HG03457 (cell line): Measurements from ENCODE around the gene ANP32A.

ENCODE experiments used
- ATAC-seq: cut with Tn5 transposase; IDR thresholded peaks from one replicate; pipeline ENCODE4 v1.9.1; 2021; ENCODE audit warnings: moderate number of reproducible peaks; ENCODE audit not compliant: unreplicated experiment

The ANP32A gene

GRCh38 chr15:68783226-68784058 is 37.3 kb downstream of the ANP32A start:
- ATAC-seq = no peak

DNA sequence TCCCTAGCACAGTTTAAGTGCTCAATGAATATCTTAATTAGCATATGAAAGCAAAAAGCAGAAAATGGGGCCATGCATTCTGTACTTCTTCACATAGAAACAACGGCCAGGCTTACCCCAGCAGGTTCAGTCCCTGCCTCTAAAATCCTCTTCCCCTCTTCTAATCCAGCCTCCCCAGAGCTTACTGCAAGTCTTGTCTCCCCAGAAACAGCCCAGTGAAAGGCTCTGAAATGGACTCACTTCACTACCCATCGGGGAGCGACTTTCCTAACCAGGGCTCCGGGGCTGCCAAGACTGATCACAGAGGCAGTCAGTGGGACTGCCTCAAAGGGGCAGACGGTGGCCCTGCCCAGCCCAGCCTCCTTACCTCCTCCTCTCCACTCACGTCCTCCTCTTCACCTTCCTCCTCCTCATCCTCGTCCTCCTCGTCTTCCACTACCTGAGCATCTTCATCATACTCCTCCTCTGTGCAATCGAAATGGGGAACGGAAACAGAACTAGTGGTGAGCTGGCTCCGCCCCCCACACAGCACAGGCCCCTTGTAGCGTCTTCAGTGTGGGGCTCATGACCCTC is 38.0 kb downstream of the ANP32A start:
- ATAC-seq = no peak

DNA sequence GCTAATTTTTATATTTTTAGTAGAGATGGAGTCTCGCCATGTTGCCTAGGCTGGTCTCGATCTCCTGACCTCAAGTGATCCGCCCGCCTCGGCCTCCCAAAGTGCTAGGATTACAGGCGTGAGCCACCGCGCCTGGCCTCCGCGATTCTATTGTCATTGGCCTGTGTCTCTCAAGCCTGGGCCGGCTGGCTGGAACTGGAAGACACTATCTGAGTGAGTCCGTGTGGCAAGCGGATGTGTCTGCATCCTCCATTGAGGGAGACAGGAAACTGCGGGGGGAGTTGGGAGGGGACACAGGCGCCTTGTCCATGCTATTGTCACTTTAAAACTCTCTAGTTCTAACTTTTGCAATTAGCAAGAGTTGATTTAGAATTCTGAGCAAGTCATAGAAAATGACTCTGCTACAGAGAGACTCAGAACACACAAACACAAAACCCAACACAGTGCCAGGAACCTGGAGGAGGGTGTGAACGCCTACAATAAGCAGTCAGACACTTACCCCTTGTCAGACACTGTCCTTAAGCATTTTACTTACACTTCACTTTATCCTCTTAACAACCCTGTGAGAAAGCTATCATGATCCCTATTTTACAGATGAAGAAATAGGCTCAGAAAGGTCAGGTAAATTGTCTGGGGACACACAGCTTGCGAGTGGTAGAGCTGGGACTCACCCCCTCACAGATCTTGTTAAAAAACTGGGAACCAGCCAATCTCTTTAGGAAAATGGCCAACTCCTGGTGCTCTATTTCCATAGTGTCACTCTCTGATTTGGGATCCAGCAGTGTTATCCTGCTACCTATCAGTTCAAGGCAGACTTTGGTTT is 38.7 kb downstream of the ANP32A start:
- ATAC-seq = no peak

GRCh38 chr15:68781217-68781616 is 39.5 kb downstream of the ANP32A start:
- ATAC-seq = no peak

DNA sequence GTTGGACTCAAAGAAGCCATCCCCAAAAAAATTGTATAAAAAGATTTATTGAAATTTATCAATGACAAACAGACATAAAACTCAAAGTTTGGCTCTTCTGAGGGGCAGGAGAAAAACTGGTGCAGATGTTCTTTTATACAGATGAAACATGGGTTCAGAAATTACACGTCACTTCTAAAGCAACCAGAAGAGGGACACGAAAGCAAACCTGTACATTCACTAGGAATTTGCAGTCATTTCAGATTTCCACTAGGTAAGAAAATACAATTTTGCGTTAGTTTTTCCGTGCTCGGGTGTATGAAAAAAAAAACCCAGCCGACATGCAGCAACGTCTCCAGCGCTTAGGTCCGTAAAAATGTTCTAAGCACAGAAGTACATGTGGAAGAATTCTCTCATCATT is 41.8 kb downstream of the ANP32A start:
- no peak for ATAC-seq

GRCh38 chr15:68776477-68777270 is 44.0 kb downstream of the ANP32A start:
- ATAC-seq = no peak

- ATAC-seq = no peak
Measured at GRCh38 chr15:68775671-68776476, 44.8 kb downstream of the ANP32A start.

GRCh38 chr15:68775236-68775577 is 45.5 kb downstream of the ANP32A start:
- ATAC-seq = no peak

GRCh38 chr15:68774521-68775235 is 46.0 kb downstream of the ANP32A start:
- no peak for ATAC-seq

- no peak for ATAC-seq
Measured at GRCh38 chr15:68774120-68774519, 46.6 kb downstream of the ANP32A start.

DNA sequence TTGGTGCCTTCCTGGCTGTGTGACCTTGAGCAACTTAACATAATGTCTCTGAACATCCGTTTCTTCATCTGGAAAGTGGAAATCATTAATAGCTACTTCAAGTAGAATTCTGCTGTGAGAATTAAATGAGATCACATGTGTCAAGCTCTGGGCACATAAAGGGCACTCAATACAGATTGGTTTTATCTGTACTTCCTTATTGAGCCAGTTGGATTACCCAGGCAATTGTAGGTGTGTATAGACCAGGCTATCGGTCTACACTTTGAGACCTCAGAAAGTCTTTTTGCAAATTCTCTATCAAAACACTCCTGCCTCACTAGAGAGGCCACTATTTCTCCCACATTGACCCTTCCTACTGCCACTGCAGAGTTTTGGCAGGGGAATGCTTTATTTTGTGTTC is 47.7 kb downstream of the ANP32A start:
- no peak for ATAC-seq

GRCh38 chr15:68770216-68770615 is 50.5 kb downstream of the ANP32A start:
- no peak for ATAC-seq

- ATAC-seq = no peak
Measured at GRCh38 chr15:68769702-68770101, 51.0 kb downstream of the ANP32A start.

- ATAC-seq = no peak
Measured at GRCh38 chr15:68768321-68768720, 52.4 kb downstream of the ANP32A start.

GRCh38 chr15:68767833-68768232 is 52.9 kb downstream of the ANP32A start:
- ATAC-seq = no peak

GRCh38 chr15:68765602-68766368 is 54.9 kb downstream of the ANP32A start:
- no peak for ATAC-seq

DNA sequence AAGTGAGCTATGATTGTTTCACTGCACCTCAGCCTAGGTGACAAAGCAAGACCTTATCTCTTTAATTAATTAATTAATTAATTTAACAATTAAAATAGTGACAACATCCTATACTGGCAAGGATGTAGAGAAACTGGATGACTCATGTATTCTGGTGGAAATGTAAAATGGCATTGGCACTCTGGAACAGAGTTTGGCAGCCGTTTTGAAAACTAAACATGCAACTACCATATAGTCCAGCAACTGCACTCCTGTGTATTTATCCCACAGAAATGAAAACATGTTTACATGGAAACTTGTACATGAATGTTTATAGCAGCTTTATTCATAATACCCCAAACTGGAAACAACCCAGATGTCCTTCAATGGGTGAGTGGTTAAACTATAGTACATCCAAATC is 56.6 kb downstream of the ANP32A start:
- no peak for ATAC-seq

DNA sequence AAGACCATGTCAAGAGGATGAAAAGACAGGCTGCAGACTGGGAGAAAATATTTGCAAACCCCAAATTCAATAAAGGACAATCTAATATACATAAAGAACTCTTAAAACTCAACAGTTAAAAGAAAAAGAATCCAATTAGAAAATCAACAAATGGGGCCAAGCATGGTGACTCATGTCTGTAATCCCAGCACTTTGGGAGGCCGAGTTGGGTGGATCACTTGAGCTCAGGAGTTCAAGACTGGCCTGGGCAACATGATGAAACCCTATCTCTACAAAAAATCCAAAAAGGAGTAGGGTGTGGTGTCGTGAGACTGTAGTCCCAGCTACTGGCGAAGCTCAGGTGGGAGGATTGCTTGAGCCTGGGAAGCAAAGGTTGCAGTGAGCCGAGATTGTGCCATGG is 57.6 kb downstream of the ANP32A start:
- no peak for ATAC-seq
